ENCODE data around the gene CAMK2D.

GRCh38 chr4:113409181-113409580, 352.4 kb downstream of the CAMK2D start:
- no peak for TF ChIP-seq POLR2A (IDR thresholded peaks at IDR 0.05; ENCODE audit: low read depth, low read length)
- TF ChIP-seq TAF1 (IDR thresholded peaks at IDR 0.05; ENCODE audit: low read depth, low read length), result no peak
- TF ChIP-seq POLR2AphosphoS5 (IDR thresholded peaks at IDR 0.05; ENCODE audit: low read depth, low read length), result no peak
